GM21717 (cell line): ENCODE measurements around the gene ELK3.

ENCODE experiments used
- ATAC-seq: cut with Tn5 transposase; IDR thresholded peaks from one replicate; pipeline ENCODE4 v1.9.1; 2021; ENCODE audit warnings: mild to moderate bottlenecking, moderate library complexity; ENCODE audit not compliant: unreplicated experiment

Gene ELK3

GRCh38 chr12:96193725-96194575 lies at the start of gene ELK3:
TSS of gene ELK3 (plus strand) at chr12:96194375.
- no peak for ATAC-seq

GRCh38 chr12:96146747-96147146 lies 47.4 kb upstream of the ELK3 start:
- ATAC-seq: no peak

- ATAC-seq: no peak
Measured at GRCh38 chr12:96150442-96150841, 43.7 kb upstream of the ELK3 start.

- no peak for ATAC-seq
Measured at GRCh38 chr12:96152164-96152563, 42.0 kb upstream of the ELK3 start.

- ATAC-seq: no peak
Measured at GRCh38 chr12:96153131-96153725, 40.9 kb upstream of the ELK3 start.

GRCh38 chr12:96155181-96155580 lies 39.0 kb upstream of the ELK3 start:
- ATAC-seq: no peak

GRCh38 chr12:96155781-96156180 lies 38.4 kb upstream of the ELK3 start:
- ATAC-seq: no peak

- ATAC-seq: no peak
Measured at GRCh38 chr12:96156211-96156610, 38.0 kb upstream of the ELK3 start.

GRCh38 chr12:96157427-96157826 lies 36.7 kb upstream of the ELK3 start:
- ATAC-seq: no peak

GRCh38 chr12:96164951-96165811 lies 29.0 kb upstream of the ELK3 start:
- ATAC-seq: no peak

GRCh38 chr12:96166765-96167164 lies 27.4 kb upstream of the ELK3 start:
- no peak for ATAC-seq

GRCh38 chr12:96167492-96167891 lies 26.7 kb upstream of the ELK3 start:
- no peak for ATAC-seq

- no peak for ATAC-seq
Measured at GRCh38 chr12:96170328-96170727, 23.8 kb upstream of the ELK3 start.

GRCh38 chr12:96170762-96171161 lies 23.4 kb upstream of the ELK3 start:
- no peak for ATAC-seq

- no peak for ATAC-seq
Measured at GRCh38 chr12:96171905-96172304, 22.3 kb upstream of the ELK3 start.

- ATAC-seq: no peak
Measured at GRCh38 chr12:96172981-96173380, 21.2 kb upstream of the ELK3 start.

GRCh38 chr12:96176575-96176974 lies 17.6 kb upstream of the ELK3 start:
- ATAC-seq: no peak

GRCh38 chr12:96177013-96177412 lies 17.2 kb upstream of the ELK3 start:
- peak; percentile 88 for ATAC-seq

- ATAC-seq: no peak
Measured at GRCh38 chr12:96183734-96184370, 10.3 kb upstream of the ELK3 start.

- no peak for ATAC-seq
Measured at GRCh38 chr12:96185914-96186313, 8.3 kb upstream of the ELK3 start.
